BLaER1 (cell line): ENCODE measurements around the gene WFDC12.

ENCODE experiments used
- H3K27ac ChIP-seq: shearing (Covaris generic); formaldehyde crosslinking; 2 replicates; pipeline ENCODE4 v1.8.1; 2022
- H3K27me3 ChIP-seq: shearing (Covaris generic); formaldehyde crosslinking; 2 replicates; pipeline ENCODE4 v1.8.1; 2022
- H3K36me3 ChIP-seq: shearing (Covaris generic); formaldehyde crosslinking; 2 replicates; pipeline ENCODE4 v1.8.1; 2022
- H3K4me1 ChIP-seq: shearing (Covaris generic); formaldehyde crosslinking; 2 replicates; pipeline ENCODE4 v1.8.1; 2022
- H3K4me2 ChIP-seq: shearing (Covaris generic); formaldehyde crosslinking; 2 replicates; pipeline ENCODE4 v1.8.1; 2022
- H3K4me3 ChIP-seq: shearing (Covaris generic); formaldehyde crosslinking; 2 replicates; pipeline ENCODE4 v1.8.1; 2022
- H3K9ac ChIP-seq: shearing (Covaris generic); formaldehyde crosslinking; 2 replicates; pipeline ENCODE4 v1.8.1; 2022
- H3K9me3 ChIP-seq: shearing (Covaris generic); formaldehyde crosslinking; 2 replicates; pipeline ENCODE4 v1.8.1; 2022
- H4K20me1 ChIP-seq: shearing (Covaris generic); formaldehyde crosslinking; 2 replicates; pipeline ENCODE4 v1.8.1; 2022
- Cebpa-rat ChIP-seq: shearing (Covaris generic); IDR thresholded peaks from 2 replicates; pipeline ENCODE4 v1.8.1; 2022

The WFDC12 gene

GRCh38 chr20:45082468-45082867, 41.8 kb downstream of the WFDC12 start:
- no peak for TF ChIP-seq Cebpa-rat
- no peak overlapping the region for H3K4me3 ChIP-seq
- H4K20me1 ChIP-seq, result no peaks in the 10 kb centered on the region
- no peaks in the 10 kb centered on the region for H3K27me3 ChIP-seq
- H3K27ac ChIP-seq, result no peak overlapping the region
- H3K9ac ChIP-seq, result no peak overlapping the region
- peaks cover 22% of the 10 kb centered on the region for H3K9me3 ChIP-seq
- H3K36me3 ChIP-seq, result peaks cover 62% of the 10 kb centered on the region
- H3K4me1 ChIP-seq, result peaks cover 12% of the 10 kb centered on the region
- H3K4me2 ChIP-seq, result no peak overlapping the region

GRCh38 chr20:45080867-45081624, 43.2 kb downstream of the WFDC12 start:
- Histone ChIP-seq H3K4me3 (no peak overlapping the region), H3K27me3 (no peaks in the 10 kb centered on the region), H3K36me3 (peaks cover 75% of the 10 kb centered on the region), H3K9ac (no peak overlapping the region), H3K4me2 (no peak overlapping the region), H3K4me1 (peaks cover 12% of the 10 kb centered on the region), H3K27ac (no peak overlapping the region), H3K9me3 (peaks cover 18% of the 10 kb centered on the region), H4K20me1 (no peaks in the 10 kb centered on the region)
- no peak for TF ChIP-seq Cebpa-rat

GRCh38 chr20:45077559-45077958, 46.7 kb downstream of the WFDC12 start:
- H3K9me3 ChIP-seq, result peaks cover 12% of the 10 kb centered on the region
- peaks cover 18% of the 10 kb centered on the region; the same call in 1 of the 2 replicates for H4K20me1 ChIP-seq
- H3K4me1 ChIP-seq, result no peaks in the 10 kb centered on the region
- no peak overlapping the region for H3K4me2 ChIP-seq
- H3K9ac ChIP-seq, result no peak overlapping the region
- H3K27ac ChIP-seq, result no peak overlapping the region
- H3K27me3 ChIP-seq, result no peaks in the 10 kb centered on the region
- no peak overlapping the region for H3K4me3 ChIP-seq
- peaks cover 97% of the 10 kb centered on the region for H3K36me3 ChIP-seq
- TF ChIP-seq Cebpa-rat, result no peak
